ENCODE measurements around the gene FAM83C.

The FAM83C gene

GRCh38 chr20:35291654-35292503 lies at the start of gene FAM83C:
Gene FAM83C (minus strand): TSS chr20:35292425. CDS start chr20:35292304, 121 bp downstream.
- DNase-seq (ENCODE audit: low read depth) = no peak

- DNase-seq (ENCODE audit: low read depth) = no peak
Measured at GRCh38 chr20:35341366-35342028, 49.3 kb upstream of the FAM83C start.

GRCh38 chr20:35340436-35340835 lies 48.2 kb upstream of the FAM83C start:
- no peak for DNase-seq (ENCODE audit: low read depth)

- no peak for DNase-seq (ENCODE audit: low read depth)
Measured at GRCh38 chr20:35339636-35340035, 47.4 kb upstream of the FAM83C start.

- DNase-seq (ENCODE audit: low read depth) = peak; percentile 93
Measured at GRCh38 chr20:35339007-35339406, 46.8 kb upstream of the FAM83C start.

GRCh38 chr20:35334311-35335101 lies 42.3 kb upstream of the FAM83C start:
- no peak for DNase-seq (ENCODE audit: low read depth)

GRCh38 chr20:35333606-35334005 lies 41.4 kb upstream of the FAM83C start:
- no peak for DNase-seq (ENCODE audit: low read depth)

GRCh38 chr20:35332540-35333200 lies 40.4 kb upstream of the FAM83C start:
- DNase-seq (ENCODE audit: low read depth) = no peak

GRCh38 chr20:35329435-35330139 lies 37.4 kb upstream of the FAM83C start:
- no peak for DNase-seq (ENCODE audit: low read depth)

- no peak for DNase-seq (ENCODE audit: low read depth)
Measured at GRCh38 chr20:35328689-35329088, 36.5 kb upstream of the FAM83C start.

GRCh38 chr20:35328095-35328685 lies 36.0 kb upstream of the FAM83C start:
- no peak for DNase-seq (ENCODE audit: low read depth)

- no peak for DNase-seq (ENCODE audit: low read depth)
Measured at GRCh38 chr20:35327074-35327976, 35.1 kb upstream of the FAM83C start.

- no peak for DNase-seq (ENCODE audit: low read depth)
Measured at GRCh38 chr20:35326740-35327073, 34.5 kb upstream of the FAM83C start.

- DNase-seq (ENCODE audit: low read depth) = no peak
Measured at GRCh38 chr20:35326021-35326739, 34.0 kb upstream of the FAM83C start.

GRCh38 chr20:35325401-35325800 lies 33.2 kb upstream of the FAM83C start:
- DNase-seq (ENCODE audit: low read depth) = no peak

GRCh38 chr20:35320396-35321126 lies 28.3 kb upstream of the FAM83C start:
- DNase-seq (ENCODE audit: low read depth) = peak; percentile 76

- DNase-seq (ENCODE audit: low read depth) = no peak
Measured at GRCh38 chr20:35319871-35320197, 27.6 kb upstream of the FAM83C start.

- no peak for DNase-seq (ENCODE audit: low read depth)
Measured at GRCh38 chr20:35319192-35319870, 27.1 kb upstream of the FAM83C start.
